NCI-H2107 treated with DMSO at 0.1 percent for 48 hours (cell line): ENCODE results near the gene RARA.
A peak's percentile ranks its signal among the peaks of the same experiment; 100 is the strongest.
"Not testable (repeated sequence)": the region's sequence is repeated elsewhere in the genome, so short reads cannot be mapped to it uniquely, and the experiment has no call there.

ENCODE experiments used
- DNase-seq: peaks from one replicate; lab custom pipeline; 2025; ENCODE audit not compliant: unreplicated experiment; lab: John Stamatoyannopoulos, UW

RARA gene

DNA sequence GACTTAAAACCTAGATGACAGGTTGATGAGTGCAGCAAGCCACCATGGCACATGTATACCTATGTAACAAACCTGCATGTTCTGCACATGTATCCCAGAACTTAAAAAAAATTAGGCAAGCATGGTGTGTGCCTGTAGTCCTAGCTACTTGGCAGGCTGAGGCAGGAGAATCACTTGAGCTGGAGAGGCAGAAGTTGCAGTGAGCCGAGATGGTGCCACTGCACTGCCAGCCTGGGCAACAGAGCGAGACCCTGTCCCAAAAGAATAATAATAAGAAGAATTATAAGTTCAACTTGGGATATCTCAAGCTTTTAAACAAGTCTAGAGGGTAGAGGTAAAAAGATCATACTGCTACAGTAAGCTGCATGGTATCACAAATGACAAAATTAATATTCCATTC lies 11.5 kb upstream of the RARA start:
- DNase-seq: no peak

DNA sequence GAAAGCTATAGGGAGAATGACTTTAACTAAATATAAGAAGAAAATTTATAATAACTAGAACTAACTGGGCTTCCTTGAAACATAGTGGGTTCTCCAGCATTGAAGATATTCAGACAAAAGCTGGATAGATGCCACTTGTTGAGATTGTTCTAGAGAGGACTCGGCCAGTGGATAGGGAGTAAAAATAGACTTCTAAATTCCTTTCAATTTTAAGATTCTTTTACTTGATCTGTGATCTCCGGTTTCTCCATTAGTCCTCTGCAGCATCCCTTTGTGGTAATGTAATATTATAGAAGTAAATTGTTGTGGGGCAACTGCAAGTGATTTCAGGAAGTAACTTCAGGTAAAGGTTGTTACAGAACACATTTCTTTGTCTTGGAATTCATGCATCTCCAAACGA lies 10.3 kb upstream of the RARA start:
- no peak for DNase-seq

DNA sequence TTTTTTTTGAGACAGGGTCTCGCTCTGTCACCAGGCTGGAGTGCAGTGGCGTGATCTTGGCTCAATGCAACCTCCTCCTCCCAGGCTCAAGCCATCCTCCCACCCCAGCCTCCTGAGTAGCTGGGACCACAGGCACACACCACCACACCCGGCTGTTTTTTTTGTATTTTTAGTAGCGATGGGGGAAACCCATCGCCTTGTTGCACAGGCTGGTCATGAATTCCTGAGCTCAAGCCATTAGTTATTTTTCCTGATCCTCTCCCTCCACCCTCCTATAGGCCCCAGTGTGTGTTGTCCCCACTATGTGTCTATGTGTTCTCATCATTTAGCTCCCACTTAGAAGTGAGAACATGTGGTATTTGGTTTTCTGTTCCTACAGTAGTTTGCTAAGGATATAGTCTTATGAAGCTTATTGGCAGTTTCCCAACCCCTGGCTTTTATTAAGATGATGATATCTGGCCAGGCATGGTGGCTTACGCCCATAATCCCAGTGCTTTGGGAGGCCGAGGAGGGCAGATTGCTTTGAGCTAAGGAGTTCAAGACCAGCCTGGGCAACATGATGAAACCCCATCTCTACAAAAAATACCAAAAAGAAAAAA lies 9.7 kb upstream of the RARA start:
- DNase-seq: not testable (repeated sequence)

DNA sequence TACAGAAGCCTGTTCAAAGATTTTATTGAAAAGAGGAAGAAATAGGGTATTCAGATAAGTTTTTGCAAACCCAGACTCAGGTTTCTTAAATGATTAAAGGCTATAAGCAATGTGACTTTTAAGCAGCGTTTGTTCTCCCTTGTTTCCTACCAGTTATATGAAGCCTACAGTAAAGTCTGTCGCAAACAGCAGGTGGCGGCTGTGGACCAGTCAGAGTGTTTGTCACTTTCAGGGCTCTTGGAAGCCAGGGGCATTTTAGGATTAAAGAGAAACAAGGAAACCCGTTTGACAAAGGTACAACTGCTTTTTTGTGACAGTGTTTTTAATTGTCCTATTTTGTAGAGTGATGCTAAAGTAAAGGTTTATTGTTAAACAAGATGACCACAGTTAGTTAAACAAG lies 7.7 kb upstream of the RARA start:
- peak; percentile 13 for DNase-seq

DNA sequence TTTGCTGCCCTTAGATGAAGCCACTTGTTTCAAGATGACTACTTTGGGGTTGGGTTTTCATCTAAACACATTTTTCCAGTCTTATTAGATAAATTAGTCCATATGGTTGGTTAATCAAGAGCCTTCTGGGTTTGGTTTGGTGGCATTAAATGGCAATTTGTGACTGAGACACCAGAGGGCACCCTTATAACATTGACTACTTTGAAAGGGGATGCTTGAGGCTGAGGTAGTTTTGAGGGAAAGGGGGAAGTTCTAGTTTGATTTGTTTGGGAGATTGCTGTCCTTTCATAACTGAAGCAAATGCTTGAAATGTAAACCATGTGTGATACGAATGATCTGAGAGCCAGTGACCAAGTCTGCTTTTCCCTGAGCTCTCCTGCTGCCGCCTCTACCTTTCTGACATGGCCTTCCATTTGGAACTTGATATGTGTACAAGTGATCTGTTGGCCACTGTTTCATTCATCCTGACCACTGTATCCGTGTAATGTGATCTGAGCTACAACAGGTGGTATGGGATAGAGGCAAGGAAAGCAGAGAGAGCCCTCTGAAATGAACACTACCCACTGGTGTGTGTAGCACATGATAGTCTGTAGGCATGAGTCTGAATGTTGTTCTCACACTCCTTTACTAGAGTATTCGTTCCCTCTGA lies 5.8 kb upstream of the RARA start:
- DNase-seq: peak; percentile 91

DNA sequence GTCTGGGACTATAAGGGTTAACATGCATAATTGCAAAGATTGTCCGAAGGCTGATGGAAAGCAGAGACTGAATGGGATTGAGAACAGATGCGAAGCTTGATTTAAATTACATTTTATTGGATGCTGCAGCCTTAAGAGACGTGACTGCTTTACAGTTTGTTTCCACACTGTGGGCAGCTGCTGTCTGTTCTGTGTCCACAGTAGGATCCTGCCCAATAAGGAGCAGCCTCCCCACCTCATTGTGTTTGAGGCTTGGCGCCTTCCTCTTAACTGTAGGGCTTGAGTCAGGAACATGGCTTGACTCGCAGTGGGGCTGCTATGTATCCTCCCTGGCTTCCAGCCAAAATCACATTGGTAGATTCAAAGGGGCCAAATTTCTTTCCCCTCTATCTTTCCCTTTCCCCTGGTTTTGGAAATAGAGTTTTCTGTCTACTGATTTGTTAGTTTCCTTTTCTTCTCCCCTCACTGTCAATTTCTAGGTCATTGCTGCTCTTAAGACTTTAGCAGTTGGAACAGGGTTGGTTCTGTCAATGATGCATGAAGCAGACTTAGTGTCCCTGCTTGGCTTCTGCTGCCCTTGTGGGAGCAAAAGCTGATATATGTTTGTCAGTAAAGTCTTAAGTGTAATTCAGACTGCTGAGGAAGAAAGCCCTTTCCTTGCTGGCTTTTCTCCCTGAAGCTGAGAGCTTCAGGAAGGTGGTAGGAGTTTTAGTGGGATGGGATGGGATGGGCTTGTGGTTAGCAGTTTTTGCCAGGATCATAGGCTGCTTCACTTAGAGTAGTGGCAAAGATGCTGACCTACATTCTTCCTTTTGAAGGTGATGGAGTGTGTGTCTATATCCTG lies 5.0 kb upstream of the RARA start:
- peak; percentile 31 for DNase-seq

DNA sequence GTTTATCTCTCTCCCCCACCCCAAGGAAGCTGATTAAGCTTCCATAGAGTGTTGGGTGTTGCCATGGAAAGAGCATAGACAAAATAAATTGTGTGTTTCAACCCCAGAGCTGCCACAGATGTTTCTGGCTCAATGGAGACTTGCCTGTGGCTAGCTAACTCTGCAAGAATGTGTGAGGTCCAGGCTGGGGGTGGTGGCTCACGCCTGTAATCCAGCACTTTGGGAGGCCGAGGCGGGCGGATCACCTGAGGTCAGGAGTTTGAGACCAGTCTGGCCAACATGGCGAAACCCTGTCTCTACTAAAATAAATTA lies 4.5 kb upstream of the RARA start:
- DNase-seq: not testable (repeated sequence)

DNA sequence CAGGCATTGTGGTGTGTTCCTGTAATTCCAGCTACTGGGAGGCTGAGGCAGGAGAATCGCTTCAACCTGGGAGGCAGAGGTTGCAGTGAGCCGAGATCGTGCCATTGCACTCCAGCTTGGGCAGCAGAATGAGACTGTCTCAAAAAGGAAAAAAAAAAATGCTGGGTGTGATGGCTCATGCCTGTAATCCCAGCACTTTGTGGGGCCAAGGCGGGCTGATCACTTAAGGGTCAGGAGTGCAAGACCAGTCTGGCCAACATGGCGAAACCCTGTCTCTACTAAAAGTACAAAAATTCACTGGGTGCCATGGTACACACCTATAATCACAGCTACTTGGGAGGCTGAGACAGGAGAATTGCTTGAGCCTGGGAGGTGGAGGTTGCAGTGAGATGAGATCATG lies 4.1 kb upstream of the RARA start:
- not testable (repeated sequence) for DNase-seq

DNA sequence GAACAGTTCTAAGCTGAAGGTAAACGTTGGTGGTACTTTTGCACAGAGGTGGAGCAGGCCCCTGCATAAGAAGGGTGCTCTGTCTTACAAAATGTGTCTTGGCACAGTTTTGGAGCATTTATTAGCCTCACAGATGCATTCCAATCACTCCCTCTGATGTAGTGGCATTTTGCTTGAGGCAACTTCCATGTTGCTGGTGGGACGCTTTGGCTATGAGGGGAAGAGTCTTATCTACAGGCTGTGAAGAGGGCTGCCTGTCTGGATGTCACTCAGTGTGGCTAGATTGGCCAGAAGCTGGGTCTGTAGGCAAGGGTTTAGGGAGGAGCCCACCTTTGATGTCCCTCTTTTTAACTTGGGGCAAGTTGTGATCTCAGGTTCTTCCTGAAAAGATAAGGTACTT lies 2.6 kb upstream of the RARA start:
- no peak for DNase-seq

DNA sequence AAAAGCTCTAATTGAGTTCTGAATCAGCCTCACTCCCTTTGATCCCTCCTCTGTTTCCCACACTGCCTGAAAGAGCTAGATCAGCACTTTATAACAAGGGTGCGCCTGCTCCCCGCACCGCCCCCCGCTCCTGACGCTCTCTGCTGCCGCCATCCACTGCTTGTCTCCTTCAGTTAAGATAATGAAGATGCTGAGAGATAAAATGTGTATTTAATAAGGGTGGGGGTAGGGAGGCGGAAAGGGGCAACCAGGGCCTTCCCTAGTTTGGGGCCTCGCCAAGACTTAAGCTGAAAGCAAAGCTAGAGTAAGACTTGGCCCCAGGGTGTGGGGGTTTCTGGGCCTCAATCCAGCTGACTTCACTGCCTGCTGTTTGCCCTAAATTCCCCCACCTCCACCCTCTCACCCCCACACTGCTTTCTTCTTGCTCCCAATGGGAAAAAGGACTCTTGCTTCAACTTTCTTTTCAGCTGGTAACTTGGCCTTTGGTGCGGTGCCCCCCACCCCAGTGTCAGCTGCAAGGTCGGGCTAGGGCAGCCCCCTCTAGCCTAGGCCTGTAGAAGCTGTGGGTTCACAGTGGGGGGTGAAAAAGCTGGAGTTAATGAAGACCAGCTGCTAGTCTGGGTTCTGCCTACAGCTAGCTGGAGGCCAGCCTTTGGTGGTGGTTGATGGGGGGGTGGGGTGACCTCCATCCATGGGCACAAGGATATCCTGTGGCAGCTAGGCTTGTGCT lies 1.8 kb upstream of the RARA start:
- DNase-seq: peak; percentile 82

DNA sequence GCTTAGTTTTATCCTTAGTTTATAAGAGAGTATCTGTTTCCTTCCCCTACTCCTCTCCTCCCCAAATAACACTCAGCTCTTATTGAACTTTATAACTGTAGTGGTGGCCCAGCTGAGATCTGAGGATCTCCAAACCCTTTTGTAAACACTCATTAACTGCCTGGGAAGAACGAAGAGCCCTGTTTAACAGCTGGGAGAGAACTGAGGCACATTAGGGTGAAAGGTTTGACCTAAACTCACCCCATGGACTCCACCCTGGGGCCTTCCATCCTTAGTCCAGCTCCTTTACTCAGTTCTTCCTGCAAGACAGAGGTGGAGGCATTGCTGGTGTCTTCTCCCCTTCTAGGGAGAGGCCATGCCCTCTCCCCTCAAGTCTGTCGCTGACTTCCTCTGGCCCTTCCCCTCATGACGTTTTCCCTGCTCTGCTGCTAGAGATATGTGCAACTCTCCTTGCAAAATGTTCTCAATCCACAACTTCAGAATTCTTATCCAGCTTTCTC lies 1.2 kb upstream of the RARA start:
- peak; percentile 82 for DNase-seq

DNA sequence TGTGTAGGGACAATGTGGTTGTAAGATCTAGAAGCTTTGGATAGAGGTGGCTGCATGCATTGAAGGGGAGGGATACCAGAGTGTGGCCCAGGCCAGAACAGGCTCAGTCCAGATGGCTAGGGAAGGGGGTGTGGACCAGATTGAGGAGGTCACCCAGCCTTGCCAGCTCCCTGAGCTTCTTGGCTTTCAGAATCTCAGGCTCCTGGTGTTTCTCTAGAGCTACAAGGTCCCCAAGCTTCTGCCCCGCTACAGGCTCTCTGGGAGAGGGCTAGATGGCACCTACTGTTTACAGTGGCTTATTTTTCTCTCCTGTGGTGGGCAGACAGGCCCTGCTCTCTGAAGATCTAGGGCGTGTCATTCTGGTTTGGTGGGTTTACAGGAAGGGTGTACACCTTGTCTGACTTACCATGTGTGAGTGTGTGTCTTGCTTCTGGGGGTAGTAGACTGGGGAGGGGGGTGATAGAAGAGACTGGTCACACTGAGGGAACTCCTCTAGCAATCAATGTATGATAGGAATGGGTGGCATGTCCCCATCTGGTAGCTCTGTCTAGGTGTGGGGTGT lies 1.1 kb downstream of the RARA start:
- DNase-seq: no peak

DNA sequence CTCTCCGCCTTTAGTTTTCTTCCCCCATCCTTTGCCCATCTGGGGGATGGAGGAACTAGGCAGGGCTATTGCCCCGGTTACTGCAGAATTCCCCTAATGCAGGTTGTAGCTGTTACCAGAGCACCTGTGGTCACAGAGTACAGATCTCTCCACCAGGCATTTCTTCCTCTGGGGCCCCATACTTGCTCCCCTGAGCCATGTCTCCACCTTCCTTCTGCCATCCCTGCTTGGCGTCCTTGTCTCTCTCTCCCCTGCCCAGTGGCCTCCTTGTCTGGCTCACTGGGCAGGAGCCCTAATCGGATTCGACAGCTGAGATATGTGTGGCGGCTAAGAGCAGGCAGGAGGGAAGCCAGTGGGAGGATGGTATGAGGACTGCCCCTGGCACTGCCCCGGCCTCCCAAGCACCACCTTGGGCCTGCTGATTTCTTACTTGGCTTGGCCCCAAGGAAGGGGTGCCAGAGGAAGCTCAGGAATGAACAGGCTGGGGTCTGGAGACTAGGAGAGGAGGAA lies 2.0 kb downstream of the RARA start:
- DNase-seq: no peak

DNA sequence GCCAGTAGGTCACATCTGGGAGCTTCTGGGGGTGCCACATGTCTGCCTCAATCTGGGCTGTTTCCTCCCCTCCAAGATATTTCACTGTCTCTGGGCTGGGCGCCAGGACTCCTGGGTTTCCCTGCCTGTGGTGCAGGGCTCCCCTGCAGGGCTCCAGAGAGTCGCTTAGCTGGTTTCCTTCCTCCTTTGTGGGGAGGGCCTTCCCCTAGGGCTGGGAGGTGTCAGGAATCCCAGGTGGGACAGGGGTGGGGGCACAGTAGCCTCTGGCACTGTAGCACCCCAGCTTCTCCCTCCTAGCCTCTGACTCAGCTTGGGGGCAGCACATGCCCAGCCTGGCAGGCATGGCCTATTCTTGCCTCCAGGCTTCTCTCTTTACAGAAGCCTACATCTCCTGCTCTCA lies 2.6 kb downstream of the RARA start:
- peak; percentile 39 for DNase-seq

DNA sequence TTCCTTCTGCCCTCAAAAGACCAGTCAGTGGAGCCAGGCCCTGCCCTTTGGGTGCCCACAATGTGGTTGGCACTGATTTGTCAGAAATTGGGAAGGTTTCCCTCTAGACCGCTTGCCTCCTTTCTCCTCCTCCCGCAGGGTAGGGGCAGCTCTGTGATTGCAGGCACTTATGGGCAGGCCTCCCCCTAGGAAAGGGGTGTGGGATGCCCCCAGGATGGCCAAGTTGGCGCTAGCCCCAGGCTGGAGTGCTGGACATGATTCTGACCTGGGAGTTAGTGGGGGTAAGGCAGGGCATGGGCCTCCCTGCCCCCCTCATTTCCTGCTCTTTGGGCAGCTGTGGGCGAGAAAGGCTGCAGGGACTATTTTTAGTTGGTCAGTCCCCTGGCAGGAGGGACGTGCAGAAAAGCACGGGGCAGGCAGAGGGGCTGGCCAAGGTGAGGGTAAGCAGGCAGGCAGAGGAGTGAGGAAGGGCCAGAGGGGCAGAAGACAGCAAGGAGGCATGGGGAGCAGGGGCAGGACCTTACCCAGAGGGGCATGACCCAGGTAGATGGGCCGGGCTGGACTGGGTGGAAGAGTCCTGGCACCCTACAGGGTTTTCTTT lies 3.3 kb downstream of the RARA start:
- no peak for DNase-seq

DNA sequence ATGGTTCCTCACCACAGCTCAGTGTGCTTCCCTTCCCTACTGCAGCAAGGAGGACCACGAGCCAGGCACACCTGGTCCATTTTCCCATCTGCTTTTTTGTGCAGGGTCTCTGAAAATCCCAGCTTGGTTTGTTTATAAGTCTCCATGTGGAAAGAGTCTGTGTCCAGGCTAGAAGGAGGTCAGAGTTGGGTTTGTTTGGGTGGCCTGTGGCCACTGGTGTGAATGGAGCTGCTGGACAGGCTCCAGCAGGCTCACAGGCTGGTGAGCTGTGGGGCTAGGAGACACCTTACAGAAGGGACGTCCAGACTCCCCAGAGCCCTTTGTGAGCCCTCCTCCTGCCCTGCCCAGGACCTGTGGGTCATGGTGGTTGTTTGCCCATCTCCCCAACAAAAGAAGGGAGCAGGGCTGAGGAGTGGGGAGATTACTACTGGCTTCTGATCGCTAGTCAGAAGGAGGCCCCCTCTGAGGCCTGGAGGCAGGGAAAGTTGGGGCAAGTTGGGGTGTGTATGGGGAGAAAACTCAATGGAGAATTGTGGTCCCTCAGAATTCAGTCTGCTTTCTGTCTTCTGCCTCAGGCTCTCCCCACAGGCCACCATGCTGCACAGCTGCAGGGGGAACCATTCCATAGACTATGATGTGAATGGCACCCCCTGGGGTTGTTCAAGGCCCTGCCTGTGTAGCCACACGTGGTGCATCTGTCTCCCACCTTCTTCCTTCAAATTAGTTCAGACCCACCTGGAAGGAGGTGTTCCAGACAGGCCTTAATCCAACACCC lies 4.1 kb downstream of the RARA start:
- DNase-seq: no peak

DNA sequence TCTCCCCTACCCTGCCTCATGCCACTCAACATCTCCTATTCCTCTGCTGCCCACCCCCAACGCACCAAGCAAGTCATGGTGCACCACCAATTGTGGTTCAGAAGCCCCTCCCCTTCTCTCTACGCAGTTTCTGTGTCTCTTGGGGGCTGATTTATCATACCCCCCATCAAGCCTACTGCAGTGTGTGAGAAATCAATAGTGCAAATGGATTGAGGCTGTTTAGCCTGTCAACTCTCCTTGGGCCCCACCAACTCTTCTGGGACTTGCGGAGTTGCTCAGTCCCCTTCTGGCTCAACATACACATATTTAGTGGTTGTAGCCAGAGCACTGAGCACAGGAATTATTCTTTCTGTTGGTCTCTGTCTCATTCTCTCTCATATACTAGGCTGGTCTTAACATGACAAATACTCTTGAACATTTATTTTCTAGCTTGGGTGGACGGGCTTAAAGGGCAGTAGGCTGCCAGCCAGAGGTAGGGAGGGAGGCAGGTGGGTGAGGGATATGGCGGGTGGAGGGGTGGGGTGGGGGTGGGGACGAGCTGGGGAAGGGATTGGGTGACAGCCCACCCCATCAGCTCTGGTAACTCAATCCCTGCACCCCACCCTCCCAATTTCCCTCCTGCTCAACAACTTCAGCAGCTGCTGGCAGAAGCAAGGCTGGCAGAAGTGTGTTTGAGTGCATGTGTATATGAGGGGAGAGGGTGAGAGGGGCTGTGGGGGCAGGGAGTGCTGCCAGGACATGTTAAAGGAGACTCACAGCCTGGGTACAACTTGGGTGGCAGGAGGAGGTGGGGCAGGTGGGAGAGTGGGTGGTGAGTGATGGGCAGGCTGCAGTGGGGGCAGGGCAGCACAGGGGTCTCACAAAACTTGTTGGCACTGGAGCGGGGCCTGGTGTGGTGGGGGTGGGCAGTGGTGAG lies 4.9 kb downstream of the RARA start:
- DNase-seq: peak; percentile 86

DNA sequence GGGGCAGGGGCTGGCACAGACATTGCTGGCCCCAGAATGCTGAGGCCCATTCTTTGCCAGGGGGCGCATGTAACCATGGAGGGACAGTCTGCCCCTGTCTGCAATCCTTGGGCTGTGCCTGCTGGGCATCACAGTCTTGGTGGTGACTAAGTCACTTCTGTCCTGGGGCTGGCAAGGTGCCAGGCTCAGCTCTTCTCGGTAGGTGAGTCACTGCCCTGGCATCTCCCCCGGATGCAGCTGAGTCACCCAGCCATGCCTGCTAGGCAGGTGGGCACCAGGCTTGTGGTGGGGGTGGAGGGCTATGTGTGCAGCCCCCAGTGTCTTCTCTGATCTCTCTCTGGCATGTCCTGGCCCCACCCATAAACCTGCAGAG lies 5.6 kb downstream of the RARA start:
- peak; percentile 58 for DNase-seq

DNA sequence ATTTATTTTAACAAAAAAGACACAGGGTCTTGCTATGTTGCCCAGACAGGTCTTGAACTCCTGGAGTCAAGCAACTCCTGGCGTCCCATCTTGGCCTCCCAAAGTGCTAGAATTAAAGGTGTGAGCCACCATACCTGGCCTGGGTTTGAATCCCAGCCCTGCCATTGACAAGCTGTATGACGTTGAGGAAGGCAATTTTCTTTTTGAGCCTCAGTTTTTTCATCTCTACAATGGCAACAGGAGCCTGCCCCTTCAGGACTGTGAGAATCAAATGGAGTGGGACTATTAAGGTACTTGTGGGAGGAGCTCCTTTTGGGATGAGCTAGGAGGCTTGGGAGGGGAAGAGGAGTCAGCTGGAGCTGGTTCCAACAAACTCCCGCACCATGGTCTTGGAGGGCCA lies 6.2 kb downstream of the RARA start:
- no peak for DNase-seq
